ENCODE data around the gene CLEC19A.

Gene CLEC19A

GRCh38 chr16:19323596-19323995, 38.1 kb downstream of the CLEC19A start:
- no peak for DNase-seq (ENCODE audit: low spot score)
- TF ChIP-seq CTCF (IDR thresholded peaks at IDR 0.05; ENCODE audit: extremely low read depth, missing control alignments) = no peak

- no peak for DNase-seq (ENCODE audit: low spot score)
- no peak for TF ChIP-seq CTCF (IDR thresholded peaks at IDR 0.05; ENCODE audit: extremely low read depth, missing control alignments)
Measured at GRCh38 chr16:19328364-19328763, 42.8 kb downstream of the CLEC19A start.

- TF ChIP-seq CTCF (IDR thresholded peaks at IDR 0.05; ENCODE audit: extremely low read depth, missing control alignments) = no peak
- no peak for DNase-seq (ENCODE audit: low spot score)
Measured at GRCh38 chr16:19329932-19330331, 44.4 kb downstream of the CLEC19A start.

GRCh38 chr16:19330841-19331397, 45.4 kb downstream of the CLEC19A start:
- no peak for DNase-seq (ENCODE audit: low spot score)
- no peak for TF ChIP-seq CTCF (IDR thresholded peaks at IDR 0.05; ENCODE audit: extremely low read depth, missing control alignments)

GRCh38 chr16:19331794-19332193, 46.3 kb downstream of the CLEC19A start:
- no peak for TF ChIP-seq CTCF (IDR thresholded peaks at IDR 0.05; ENCODE audit: extremely low read depth, missing control alignments)
- DNase-seq (ENCODE audit: low spot score) = no peak

- TF ChIP-seq CTCF (IDR thresholded peaks at IDR 0.05; ENCODE audit: extremely low read depth, missing control alignments) = no peak
- DNase-seq (ENCODE audit: low spot score) = peak; percentile 14
Measured at GRCh38 chr16:19338335-19338734, 52.8 kb downstream of the CLEC19A start.

GRCh38 chr16:19344224-19344801, 58.8 kb downstream of the CLEC19A start:
- no peak for TF ChIP-seq CTCF (IDR thresholded peaks at IDR 0.05; ENCODE audit: extremely low read depth, missing control alignments)
- DNase-seq (ENCODE audit: low spot score) = no peak

All from GM20000 (cell line).